Measurements from ENCODE around the gene NPEPL1.

DNA sequence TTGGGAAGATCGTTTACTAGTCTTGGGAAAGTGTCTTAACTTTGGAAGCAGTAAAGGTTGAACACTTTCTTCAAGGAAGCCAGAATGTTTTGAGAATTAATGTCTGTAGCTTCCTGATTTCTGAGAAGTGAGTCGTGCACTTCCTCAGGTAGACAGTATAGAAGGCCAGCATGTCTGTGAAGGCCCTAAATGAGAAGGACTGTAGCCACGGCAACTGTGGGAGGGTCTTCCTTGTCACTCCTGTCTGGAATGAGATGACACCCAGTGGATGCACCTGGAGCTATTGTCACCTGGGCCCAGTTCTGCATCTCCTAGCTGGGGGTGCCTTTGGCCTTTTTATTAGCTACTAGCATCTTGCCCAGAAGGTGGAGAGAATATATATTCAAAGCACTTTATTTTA lies 32.8 kb upstream of the NPEPL1 start:
- TF ChIP-seq, protein P1, sequence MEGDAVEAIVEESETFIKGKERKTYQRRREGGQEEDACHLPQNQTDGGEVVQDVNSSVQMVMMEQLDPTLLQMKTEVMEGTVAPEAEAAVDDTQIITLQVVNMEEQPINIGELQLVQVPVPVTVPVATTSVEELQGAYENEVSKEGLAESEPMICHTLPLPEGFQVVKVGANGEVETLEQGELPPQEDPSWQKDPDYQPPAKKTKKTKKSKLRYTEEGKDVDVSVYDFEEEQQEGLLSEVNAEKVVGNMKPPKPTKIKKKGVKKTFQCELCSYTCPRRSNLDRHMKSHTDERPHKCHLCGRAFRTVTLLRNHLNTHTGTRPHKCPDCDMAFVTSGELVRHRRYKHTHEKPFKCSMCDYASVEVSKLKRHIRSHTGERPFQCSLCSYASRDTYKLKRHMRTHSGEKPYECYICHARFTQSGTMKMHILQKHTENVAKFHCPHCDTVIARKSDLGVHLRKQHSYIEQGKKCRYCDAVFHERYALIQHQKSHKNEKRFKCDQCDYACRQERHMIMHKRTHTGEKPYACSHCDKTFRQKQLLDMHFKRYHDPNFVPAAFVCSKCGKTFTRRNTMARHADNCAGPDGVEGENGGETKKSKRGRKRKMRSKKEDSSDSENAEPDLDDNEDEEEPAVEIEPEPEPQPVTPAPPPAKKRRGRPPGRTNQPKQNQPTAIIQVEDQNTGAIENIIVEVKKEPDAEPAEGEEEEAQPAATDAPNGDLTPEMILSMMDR (IDR thresholded peaks at IDR 0.05; ENCODE audit: low read length): no peak
- TF ChIP-seq EZH2 (IDR thresholded peaks at IDR 0.05; ENCODE audit: borderline replicate concordance, low read length): no peak

Data from OCI-LY1 (cell line).